Stimulated activated memory B cell treated with anti-CD40 and anti-IgM and Interleukin-4, amounts not matched to agents 10 μg/mL and 1 μg/mL and 100 μg/mL, for 72 hours (primary cell): ENCODE data around the gene RHOC.
A peak's percentile ranks its signal among the peaks of the same experiment; 100 is the strongest.
"Not testable (repeated sequence)": the region's sequence is repeated elsewhere in the genome, so short reads cannot be mapped to it uniquely, and the experiment has no call there.

ENCODE experiments used
- ATAC-seq: fragments of 150-1000 bp; cut with Tn5 transposase; 2 replicates; pipeline ENCODE4 v1.10.0; 2021
- H3K27ac Mint-ChIP-seq: one replicate; pipeline ENCODE4 v1.8.0; 2022; ENCODE audit warnings: mild to moderate bottlenecking, mixed read lengths
- H3K27me3 Mint-ChIP-seq: one replicate; pipeline ENCODE4 v1.8.0; 2022; ENCODE audit warnings: mixed read lengths
- H3K36me3 Mint-ChIP-seq: one replicate; pipeline ENCODE4 v1.8.0; 2022; ENCODE audit warnings: mixed read lengths
- H3K4me1 Mint-ChIP-seq: one replicate; pipeline ENCODE4 v1.8.0; 2022; ENCODE audit warnings: mixed read lengths
- H3K4me3 Mint-ChIP-seq: one replicate; pipeline ENCODE4 v1.8.0; 2022; ENCODE audit warnings: mild to moderate bottlenecking, moderate library complexity, mixed read lengths
- H3K9me3 Mint-ChIP-seq: one replicate; pipeline ENCODE4 v1.8.0; 2022; ENCODE audit warnings: mixed read lengths

RHOC gene

DNA sequence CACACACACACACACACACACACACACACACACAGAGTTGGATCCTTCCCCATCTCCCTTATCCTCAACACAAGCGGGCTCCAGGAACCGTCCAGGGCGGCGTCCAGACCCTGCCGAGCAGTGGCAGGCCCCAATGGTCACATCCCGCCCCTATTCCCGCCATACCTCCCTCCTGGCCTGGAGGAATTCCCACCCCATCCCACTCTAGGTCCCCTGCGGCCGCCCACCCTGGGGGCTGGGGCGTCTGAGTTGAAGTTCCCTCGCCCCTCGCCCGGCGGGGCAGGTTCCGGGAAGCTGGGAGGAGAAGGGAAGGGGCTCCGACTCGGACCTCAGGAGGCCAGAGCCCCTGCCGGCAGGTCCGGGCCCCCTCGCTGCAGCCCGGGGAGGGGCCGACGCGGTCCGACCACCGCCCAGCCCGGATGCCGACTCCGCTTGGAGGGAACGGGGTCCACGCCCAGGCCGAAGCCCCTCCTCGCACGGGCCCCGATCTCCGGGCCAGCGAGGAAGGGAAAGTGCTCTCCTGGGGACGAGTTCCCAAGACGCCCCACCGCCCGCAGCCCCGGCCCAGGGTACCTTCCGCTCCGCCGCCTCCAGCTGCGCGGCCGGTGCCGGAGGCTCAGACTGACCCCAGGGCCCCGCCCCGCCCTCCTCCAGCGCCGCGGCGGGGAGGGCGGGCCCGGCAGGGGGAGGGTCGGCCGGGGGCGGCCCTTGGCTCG lies at the start of gene RHOC:
TSS of gene RHOC (minus strand) at position 623 of the 716 bp plus-strand sequence. CDS start 3,328 bp downstream, outside the sequence.
- Mint-ChIP-seq H3K27me3 (no peaks in the 10 kb centered on the region), H3K9me3 (no peaks in the 10 kb centered on the region), H3K27ac (peak within 1 kb of the TSS; percentile 69), H3K4me1 (peaks cover 54% of the 10 kb centered on the region), H3K36me3 (peaks cover 6% of the 10 kb centered on the region), H3K4me3 (peak within 1 kb of the TSS; percentile 77)
- peak; percentile 87 for ATAC-seq

DNA sequence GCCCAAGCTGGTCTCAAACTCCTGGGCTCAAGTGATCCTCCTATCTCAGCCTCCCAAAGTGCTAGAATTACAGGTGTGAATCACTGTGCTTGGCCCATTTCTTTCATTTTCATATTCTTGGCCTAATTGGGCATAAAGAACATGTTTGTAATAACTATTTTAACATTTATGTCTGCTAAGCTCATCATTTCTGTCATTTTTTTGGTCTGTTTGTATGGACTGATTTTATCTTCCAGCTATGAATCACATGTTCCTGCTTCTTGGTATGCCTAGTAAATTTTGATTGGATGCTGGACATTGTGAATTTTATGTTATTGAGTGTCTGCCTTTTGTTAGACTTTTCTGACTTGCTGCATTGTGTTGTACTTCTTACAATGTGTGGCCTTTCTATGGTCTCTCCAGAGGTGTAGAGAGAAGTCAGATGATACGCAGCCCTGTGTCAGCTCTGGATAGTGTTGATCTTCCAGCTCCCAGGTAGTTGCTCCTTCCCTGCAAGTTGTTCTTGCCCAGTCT lies 47.2 kb upstream of the RHOC start:
- Mint-ChIP-seq H3K36me3 (peaks cover 10% of the 10 kb centered on the region), H3K4me1 (no peaks in the 10 kb centered on the region), H3K4me3 (no peak overlapping the region), H3K27ac (no peak overlapping the region), H3K27me3 (peaks cover 77% of the 10 kb centered on the region), H3K9me3 (peaks cover 5% of the 10 kb centered on the region)
- no peak for ATAC-seq

DNA sequence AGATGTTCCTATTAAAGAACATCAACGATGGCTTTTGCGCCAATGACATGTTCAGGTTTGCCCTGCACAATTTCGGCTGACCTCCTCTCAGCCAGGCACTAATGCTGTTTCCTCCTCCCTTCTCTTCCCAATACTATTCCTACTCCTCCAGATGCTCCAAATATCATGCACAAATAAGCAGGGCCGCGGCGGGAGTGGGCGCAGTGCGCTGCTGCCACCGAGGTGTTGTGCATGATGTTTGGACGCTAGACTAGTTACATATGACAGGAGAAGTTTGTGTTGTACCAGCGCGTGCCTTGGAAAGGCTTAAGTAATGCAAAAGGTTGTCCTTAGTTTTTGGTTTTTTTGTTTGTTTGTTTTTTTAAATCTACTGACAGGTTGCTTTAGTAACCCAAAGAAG lies 41.5 kb upstream of the RHOC start:
- Mint-ChIP-seq H3K36me3 (no peaks in the 10 kb centered on the region), H3K27ac (no peak overlapping the region), H3K9me3 (no peaks in the 10 kb centered on the region), H3K27me3 (peaks cover 67% of the 10 kb centered on the region), H3K4me3 (no peak overlapping the region), H3K4me1 (no peaks in the 10 kb centered on the region)
- ATAC-seq = no peak

DNA sequence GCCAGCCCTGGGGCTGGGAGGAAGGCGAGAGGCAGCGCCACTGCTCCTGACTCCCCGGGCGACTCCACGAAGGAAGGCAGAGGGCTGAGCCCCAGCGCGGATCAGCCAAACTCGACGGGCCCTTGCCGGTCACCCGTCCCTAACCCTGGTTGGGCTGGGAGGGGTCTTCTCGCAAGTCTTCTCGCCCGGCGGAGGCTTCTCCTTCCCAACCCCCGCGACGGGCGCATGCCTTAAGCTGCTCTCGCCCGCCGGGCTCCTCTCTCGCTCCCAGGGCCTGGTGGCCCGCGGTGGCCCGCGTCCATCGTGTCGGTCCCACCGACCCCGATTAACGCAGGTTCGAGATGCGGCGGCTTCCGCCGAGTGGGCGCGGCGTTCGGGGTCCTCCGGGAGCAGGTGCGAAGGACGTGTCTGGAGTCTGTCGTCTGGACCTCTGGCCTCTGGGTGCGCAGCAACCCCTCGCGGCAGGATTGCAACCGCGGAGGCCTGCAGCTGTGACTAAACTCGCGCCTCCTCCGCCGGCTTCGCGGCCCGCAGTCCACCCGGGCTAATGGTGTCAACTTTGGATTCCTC lies 37.2 kb upstream of the RHOC start:
- H3K4me3 Mint-ChIP-seq = no peak overlapping the region
- peaks cover 2% of the 10 kb centered on the region for H3K9me3 Mint-ChIP-seq
- ATAC-seq = peak; percentile 56
- no peaks in the 10 kb centered on the region for H3K4me1 Mint-ChIP-seq
- peaks cover 88% of the 10 kb centered on the region for H3K27me3 Mint-ChIP-seq
- no peaks in the 10 kb centered on the region for H3K36me3 Mint-ChIP-seq
- no peak overlapping the region for H3K27ac Mint-ChIP-seq

DNA sequence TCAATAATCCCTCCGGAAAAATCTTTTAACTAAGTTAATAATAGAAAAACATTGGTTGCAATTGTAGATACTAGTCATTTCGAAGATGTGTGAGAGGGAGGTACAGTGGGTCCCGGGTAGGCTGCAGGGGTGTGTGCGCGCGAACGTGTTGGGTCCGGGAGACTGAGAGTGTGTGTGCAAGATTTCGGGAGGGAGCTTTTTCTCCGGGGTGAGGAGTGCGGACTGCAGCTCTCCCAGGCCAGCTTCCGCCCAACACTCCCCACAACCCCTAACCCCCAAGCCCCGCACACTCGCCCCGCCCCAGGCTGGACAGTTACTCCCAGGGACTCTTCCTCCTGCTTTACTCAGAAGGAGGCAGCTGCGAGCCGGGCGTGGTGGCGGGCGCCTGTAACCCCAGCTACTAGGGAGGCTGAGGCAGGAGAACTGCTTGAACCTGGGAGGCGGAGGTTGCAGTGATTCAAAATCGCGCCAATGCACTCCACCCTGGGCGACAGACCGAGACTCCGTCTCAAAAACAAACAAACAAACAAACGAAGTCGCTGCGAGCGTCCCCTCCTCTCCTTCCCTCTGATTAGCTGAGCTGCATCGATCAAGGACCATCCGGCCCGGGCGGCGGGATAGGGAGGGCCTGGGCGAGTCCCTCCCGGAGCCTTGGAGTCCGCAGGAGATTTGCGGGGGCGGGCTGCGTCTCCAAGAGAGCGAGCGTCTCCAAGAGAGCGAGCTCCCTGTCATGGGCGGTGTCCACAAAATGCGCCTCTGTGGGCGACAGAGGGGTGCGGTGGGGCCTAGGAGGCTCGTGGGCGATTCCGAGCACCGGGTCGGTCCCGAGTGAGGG lies 36.5 kb upstream of the RHOC start:
- Mint-ChIP-seq H3K27ac (no peak overlapping the region), H3K4me3 (no peak overlapping the region), H3K9me3 (peaks cover 3% of the 10 kb centered on the region), H3K36me3 (no peaks in the 10 kb centered on the region), H3K27me3 (peaks cover 89% of the 10 kb centered on the region), H3K4me1 (no peaks in the 10 kb centered on the region)
- ATAC-seq = peak; percentile 31

DNA sequence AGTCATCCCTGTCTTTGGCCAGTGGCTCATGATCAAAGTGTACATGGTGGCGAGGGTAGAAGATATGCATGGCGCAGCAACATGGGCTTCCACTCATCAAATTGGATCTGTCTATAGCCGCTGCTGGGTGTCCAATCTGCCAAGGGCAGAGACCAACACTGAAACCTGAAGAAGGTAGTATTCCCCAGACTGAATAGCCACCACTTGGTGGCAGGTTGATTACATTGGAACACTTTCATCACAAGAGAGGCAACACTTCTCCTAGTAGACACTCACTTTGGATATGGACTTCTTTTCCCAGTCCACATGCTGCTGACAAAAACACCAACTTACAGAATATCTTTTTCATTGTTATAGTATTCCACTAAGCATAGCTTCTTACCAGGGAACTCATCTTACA lies 30.6 kb upstream of the RHOC start:
- no peaks in the 10 kb centered on the region for H3K4me1 Mint-ChIP-seq
- no peak overlapping the region for H3K27ac Mint-ChIP-seq
- H3K9me3 Mint-ChIP-seq = peaks cover 3% of the 10 kb centered on the region
- ATAC-seq = no peak
- no peaks in the 10 kb centered on the region for H3K36me3 Mint-ChIP-seq
- H3K4me3 Mint-ChIP-seq = no peak overlapping the region
- H3K27me3 Mint-ChIP-seq = peaks cover 51% of the 10 kb centered on the region

DNA sequence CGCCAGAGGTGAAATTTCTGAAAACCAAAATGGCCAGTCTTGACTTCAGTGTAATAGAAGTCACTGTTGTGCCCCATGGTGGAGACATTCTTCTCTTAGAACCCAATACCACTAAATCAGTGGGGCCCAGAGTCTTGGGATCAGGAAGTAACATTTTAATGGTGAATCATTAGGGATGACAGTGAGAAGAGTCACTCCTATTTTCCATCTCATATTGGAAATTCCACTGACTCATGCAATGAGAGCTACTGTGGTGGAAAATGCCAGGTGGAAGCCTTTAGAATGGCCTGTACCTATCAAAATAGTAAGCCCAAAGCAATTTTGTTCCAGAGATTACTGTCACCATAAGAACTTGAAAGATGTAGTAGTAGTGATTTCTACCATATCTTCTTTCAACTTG lies 28.8 kb upstream of the RHOC start:
- Mint-ChIP-seq H3K9me3 (peaks cover 3% of the 10 kb centered on the region), H3K4me3 (no peak overlapping the region), H3K4me1 (no peaks in the 10 kb centered on the region), H3K36me3 (no peaks in the 10 kb centered on the region), H3K27ac (no peak overlapping the region), H3K27me3 (peaks cover 33% of the 10 kb centered on the region)
- ATAC-seq = no peak

DNA sequence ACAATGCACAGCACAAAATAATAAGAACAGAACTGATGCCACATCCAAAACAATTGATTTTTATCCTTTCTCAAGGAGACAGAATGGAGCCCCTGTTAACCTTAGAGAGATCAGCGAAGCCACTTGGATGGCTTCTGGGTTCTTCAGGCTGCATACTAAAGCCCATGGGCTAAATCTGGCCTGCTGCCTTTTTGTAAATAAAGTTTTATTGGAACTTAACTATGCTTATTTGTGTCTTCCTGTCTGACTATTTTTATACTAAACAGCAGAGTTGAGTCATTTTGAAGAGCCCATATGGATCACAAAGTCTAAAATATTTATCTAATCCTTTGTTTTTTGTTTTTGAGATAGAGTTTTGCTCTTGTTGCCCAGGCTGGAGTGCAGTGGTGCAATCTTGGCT lies 24.5 kb upstream of the RHOC start:
- H3K4me3 Mint-ChIP-seq = no peak overlapping the region
- ATAC-seq = no peak
- H3K4me1 Mint-ChIP-seq = no peaks in the 10 kb centered on the region
- no peaks in the 10 kb centered on the region for H3K36me3 Mint-ChIP-seq
- no peaks in the 10 kb centered on the region for H3K9me3 Mint-ChIP-seq
- no peak overlapping the region for H3K27ac Mint-ChIP-seq
- H3K27me3 Mint-ChIP-seq = peaks cover 11% of the 10 kb centered on the region

DNA sequence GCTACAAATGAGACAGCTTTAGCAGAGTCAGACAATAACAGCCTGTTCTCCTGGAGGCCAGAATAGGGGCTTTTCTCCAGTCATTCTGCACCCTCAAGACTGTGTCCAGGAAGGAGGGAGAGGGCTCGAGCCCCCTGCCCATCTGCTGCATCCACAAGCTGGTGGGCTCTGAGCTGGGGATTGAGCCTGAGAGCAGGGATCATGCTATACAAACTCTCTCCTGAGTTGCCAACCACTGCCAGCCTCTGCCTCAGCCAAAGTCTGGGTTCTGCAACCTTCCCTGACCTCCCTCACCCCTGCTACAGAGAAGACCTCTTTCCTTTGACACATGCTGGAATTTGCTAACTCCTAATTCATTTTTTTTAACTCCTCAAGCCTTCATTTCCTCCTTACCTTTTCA lies 23.0 kb upstream of the RHOC start:
- H3K36me3 Mint-ChIP-seq = no peaks in the 10 kb centered on the region
- no peaks in the 10 kb centered on the region for H3K9me3 Mint-ChIP-seq
- no peak overlapping the region for H3K4me3 Mint-ChIP-seq
- no peaks in the 10 kb centered on the region for H3K4me1 Mint-ChIP-seq
- no peak overlapping the region for H3K27ac Mint-ChIP-seq
- no peak for ATAC-seq
- peaks cover 9% of the 10 kb centered on the region for H3K27me3 Mint-ChIP-seq

DNA sequence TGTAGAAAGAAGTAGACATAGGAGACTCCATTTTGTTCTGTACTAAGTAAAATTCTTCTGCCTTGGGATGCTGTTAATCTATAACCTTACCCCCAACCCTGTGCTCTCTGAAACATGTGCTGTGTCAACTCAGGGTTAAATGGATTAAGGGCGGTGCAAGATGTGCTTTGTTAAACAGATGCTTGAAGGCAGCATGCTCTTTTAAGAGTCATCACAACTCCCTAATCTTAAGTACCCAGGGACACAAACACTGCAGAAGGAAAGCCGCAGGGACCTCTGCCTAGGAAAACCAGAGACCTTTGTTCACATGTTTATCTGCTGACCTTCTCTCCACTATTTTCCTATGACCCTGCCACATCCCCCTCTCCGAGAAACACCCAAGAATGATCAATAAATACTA lies 22.1 kb upstream of the RHOC start:
- not testable (repeated sequence) for H3K9me3 Mint-ChIP-seq, H3K27me3 Mint-ChIP-seq, H3K4me1 Mint-ChIP-seq, ATAC-seq, H3K27ac Mint-ChIP-seq, H3K36me3 Mint-ChIP-seq, H3K4me3 Mint-ChIP-seq

DNA sequence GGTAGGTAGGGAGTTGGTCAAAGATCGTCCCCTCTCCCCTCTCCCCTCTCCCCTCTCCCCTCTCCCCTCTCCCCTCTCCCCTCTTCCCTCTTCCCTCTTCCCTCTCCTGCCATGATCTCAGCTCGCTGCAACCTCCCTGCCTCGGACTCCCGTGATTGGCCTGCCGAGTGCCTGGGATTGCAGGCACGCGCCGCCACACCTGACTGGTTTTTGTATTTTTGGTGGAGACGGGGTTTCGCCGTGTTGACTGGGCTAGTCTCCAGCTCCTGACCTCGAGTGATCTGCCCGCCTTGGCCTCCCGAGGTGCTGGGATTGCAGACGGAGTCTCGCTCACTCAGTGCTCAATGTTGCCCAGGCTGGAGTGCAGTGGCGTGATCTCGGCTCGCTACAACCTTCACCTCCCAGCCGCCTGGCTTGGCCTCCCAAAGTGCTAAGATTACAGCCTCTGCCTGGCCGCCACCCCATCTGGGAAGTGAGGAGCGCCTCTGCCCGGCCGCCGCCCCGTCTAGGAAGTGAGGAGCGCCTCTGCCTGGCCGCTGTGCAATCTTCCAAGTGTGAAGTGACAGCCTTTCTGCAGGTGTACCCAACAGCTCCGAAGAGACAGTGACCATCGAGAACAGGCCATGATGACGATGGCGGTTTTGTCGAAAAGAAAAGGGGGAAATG lies 21.5 kb upstream of the RHOC start:
- H3K4me1 Mint-ChIP-seq, H3K27me3 Mint-ChIP-seq, H3K27ac Mint-ChIP-seq, H3K4me3 Mint-ChIP-seq, H3K36me3 Mint-ChIP-seq, H3K9me3 Mint-ChIP-seq, ATAC-seq: not testable (repeated sequence)

DNA sequence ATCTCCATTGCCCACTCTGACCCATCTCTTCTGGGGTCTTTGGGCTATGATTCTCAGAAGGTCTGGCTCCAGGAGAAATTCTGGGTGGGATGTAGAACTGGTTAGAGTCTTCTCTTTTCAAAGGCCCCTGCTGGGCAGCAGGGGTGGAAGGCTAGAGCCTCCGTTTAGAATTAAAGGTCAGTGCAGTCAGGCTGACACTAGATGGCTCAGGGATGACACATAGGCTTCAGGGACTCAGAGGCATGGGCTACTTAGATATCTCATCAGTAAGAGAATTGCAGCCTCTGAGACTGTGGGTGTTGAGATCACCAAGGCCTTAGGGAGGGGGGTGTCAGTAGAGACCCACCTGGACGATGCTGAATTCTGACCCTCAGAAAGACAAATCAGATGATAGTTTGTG lies 20.8 kb upstream of the RHOC start:
- Mint-ChIP-seq H3K36me3 (no peaks in the 10 kb centered on the region), H3K4me1 (peaks cover 8% of the 10 kb centered on the region), H3K4me3 (no peak overlapping the region), H3K27ac (no peak overlapping the region), H3K27me3 (peaks cover 13% of the 10 kb centered on the region), H3K9me3 (no peaks in the 10 kb centered on the region)
- ATAC-seq = no peak

DNA sequence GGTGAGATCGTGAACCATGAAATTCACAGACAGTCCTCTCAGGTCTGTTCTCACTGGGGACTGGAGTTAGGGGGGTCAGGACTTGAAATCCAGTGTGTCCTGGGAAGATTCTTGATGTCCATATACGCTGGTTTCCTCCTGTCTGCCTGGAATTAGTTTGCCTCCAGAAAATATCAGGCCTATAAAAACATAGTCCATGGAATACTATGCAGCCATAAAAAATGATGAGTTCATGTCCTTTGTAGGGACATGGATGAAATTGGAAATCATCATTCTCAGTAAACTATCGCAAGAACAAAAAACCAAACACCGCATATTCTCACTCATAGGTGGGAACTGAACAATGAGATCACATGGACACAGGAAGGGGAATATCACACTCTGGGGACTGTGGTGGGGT lies 17.3 kb upstream of the RHOC start:
- H3K4me3 Mint-ChIP-seq, H3K9me3 Mint-ChIP-seq, H3K36me3 Mint-ChIP-seq, H3K27ac Mint-ChIP-seq, ATAC-seq: not testable (repeated sequence)
- Mint-ChIP-seq H3K4me1 (peaks cover 12% of the 10 kb centered on the region), H3K27me3 (peaks cover 31% of the 10 kb centered on the region)

DNA sequence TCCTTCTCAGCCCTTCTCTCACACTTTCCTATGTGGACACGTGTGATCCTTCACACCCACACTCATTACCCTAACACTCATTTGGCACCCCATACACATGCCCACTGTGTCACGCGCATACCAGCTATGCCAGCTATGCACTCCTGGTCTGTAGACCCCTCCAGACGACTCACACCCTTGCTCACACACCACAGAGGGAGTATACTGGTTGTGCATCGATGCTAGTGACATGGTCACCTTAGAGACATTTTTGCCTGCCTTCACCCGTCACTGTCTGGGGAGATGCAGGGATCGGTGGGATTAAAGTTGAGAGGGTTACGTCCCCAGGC lies 16.5 kb upstream of the RHOC start:
- H3K4me3 Mint-ChIP-seq = no peak overlapping the region

More for the DNA sequence above, 16.5 kb upstream of the RHOC start:
- ATAC-seq = no peak
- H3K9me3 Mint-ChIP-seq = no peaks in the 10 kb centered on the region
- H3K27ac Mint-ChIP-seq = no peak overlapping the region
- peaks cover 38% of the 10 kb centered on the region for H3K27me3 Mint-ChIP-seq
- H3K36me3 Mint-ChIP-seq = no peaks in the 10 kb centered on the region
- H3K4me1 Mint-ChIP-seq = peaks cover 16% of the 10 kb centered on the region
